Heart left ventricle (tissue), 16 donors: ENCODE measurements around the gene PARD3B. TPM values are rescaled to one million over a fixed set of nuclear protein-coding genes. Genes with fewer than 3 reads are reported as not detected.

Experiments
- ATAC-seq, 4 donors: fragments of 200-7000 bp; cut with Tn5 transposase; one replicate each; pipeline ENCODE4 v1.9.1; 2020 to 2022; ENCODE audit warnings: moderate library complexity in 4 of 4, mild to moderate bottlenecking in 3 of 4, moderate number of reproducible peaks in 1 of 4
- DNase-seq, 5 donors: peaks; one replicate each; pipeline ENCODE4 v3.0.0-alpha.2; 2020
- H3K27ac ChIP-seq, 12 donors: fragments of 200-600 bp; sonication (generic) in 4 of 12; one replicate each; pipeline versions ENCODE4 v1.5.0 to v1.8.0; 2016 to 2022; ENCODE audit warnings: mild to moderate bottlenecking in 2 of 12
- H3K27me3 ChIP-seq, 9 donors: fragments of 200-600 bp; sonication (generic) in 2 of 9; one replicate each; pipeline versions ENCODE4 v1.5.1 to v1.8.0; 2016 to 2022; ENCODE audit warnings: mild to moderate bottlenecking in 3 of 9
- H3K36me3 ChIP-seq, 9 donors: fragments of 200-600 bp; sonication (generic) in 2 of 9; one replicate each; pipeline versions ENCODE4 v1.5.0 to v1.8.0; 2018 to 2022; ENCODE audit warnings: mild to moderate bottlenecking in 2 of 9
- H3K4me1 ChIP-seq, 12 donors: fragments of 200-600 bp; sonication (generic) in 4 of 12; one replicate each; pipeline versions ENCODE4 v1.5.0 to v1.8.0; 2016 to 2022; ENCODE audit warnings: mild to moderate bottlenecking in 3 of 12
- H3K4me3 ChIP-seq, 12 donors: fragments of 200-600 bp; sonication (generic) in 4 of 12; one replicate each; pipeline versions ENCODE4 v1.5.0 to v1.8.0; 2017 to 2022; ENCODE audit warnings: mild to moderate bottlenecking in 9 of 12, moderate library complexity in 4 of 12
- H3K9me3 ChIP-seq, 12 donors: fragments of 200-600 bp; sonication (generic) in 4 of 12; one replicate each; pipeline versions ENCODE4 v1.5.0 to v1.8.0; 2016 to 2022; ENCODE audit warnings: mild to moderate bottlenecking in 1 of 12
- POLR2A ChIP-seq, 2 donors: fragments of 450-650 bp; IDR thresholded peaks; one replicate each; pipeline ENCODE4 v1.6.1; 2017; ENCODE audit warnings: antibody characterized with exemption in 2 of 2, mild to moderate bottlenecking in 2 of 2, moderate library complexity in 2 of 2
- WGBS, 4 donors: extraction: QIAGEN DNeasy Blood & Tissue Kit in 2 of 4; methylation state at CpG; one replicate each; pipeline versions ENCODE4 v1.1.5 to v1.1.7; 2013 to 2018; 5-methylcytosine and 5-hydroxymethylcytosine counted together
- intact Hi-C, 10 donors: fragments of 100-400 bp; cut with DNase I; formaldehyde crosslinking; loops; one replicate each; pipeline versions ENCODE4 v1.11.1 to v1.14.2; 2022
- polyA plus RNA-seq, 2 donors: library from polyadenylated mRNA; stranded (reverse); fragments of 200-250 nt; gene quantifications; one replicate each; pipeline ENCODE4 v1.2.3, GENCODE V29; 2013
- total RNA-seq, 9 donors: library from RNA; depleted of rRNA in 2 of 9; stranded (reverse); fragments of >200 nt in 2 of 9; fragmentation: NEBNext Ultra II Directional in 3 of 9; extraction: Animal tissue kit (Norgen Biotek cat#: 25700) in 3 of 9; gene quantifications; one replicate each; pipeline versions ENCODE4 v1.1.0 to v1.2.4, GENCODE V29; 2016 to 2023
- TF ChIP-seq, protein P1 (sequence below), 12 donors: fragments of 200-600 bp; sonication (generic) in 4 of 12; IDR thresholded peaks; one replicate each; pipeline versions ENCODE4 v1.5.0 to v1.8.0; 2018 to 2022; ENCODE audit warnings: antibody characterized with exemption in 12 of 12, mild to moderate bottlenecking in 5 of 12
- donor health status: ischemic (EF 13 %, LVEDD 7.1; RV severe dilation, severe dysfunction).
- donor health status: healthy with polysubstance abuse.
- donor health status: DM: no; HTN: yes; CAD: no.
- donor health status: DM: no; HTN: no; CAD: no.
- donor health status: ischemic (EF 25% LVEDD 6.9; RV normal size, moderate dysfunction).
- donor health status: ischemic (EF 25% LVEDD 5.7; RV mildly dilated, moderate dysfunction).
- donor health status: healthy.
- donor health status: DM: yes; HTN: yes; CAD: no.
- donor health status: ischemic (EF 35%, LVEDD 5.7; RV mildly dilated, moderate dysfunction).
- donor health status: nonischemic (EF 11% LVEDD 7.7; RV severe dilation, severe dysfunction).
- donor health status: DM: yes; HTN: yes; CAD: no.
- donor health status: PGD.
- donor health status: ischemic (EF 29% LVEDD 5.4; RV normal size, mild dysfunction).
- donor health status: nonischemic (EF 23%, LVEDD 6.1; RV moderate dilation, normal function).

PARD3B gene
- total and polyA plus RNA-seq, 11 donors: 0.71 to 15.1 (median 6.2) TPM

DNA sequence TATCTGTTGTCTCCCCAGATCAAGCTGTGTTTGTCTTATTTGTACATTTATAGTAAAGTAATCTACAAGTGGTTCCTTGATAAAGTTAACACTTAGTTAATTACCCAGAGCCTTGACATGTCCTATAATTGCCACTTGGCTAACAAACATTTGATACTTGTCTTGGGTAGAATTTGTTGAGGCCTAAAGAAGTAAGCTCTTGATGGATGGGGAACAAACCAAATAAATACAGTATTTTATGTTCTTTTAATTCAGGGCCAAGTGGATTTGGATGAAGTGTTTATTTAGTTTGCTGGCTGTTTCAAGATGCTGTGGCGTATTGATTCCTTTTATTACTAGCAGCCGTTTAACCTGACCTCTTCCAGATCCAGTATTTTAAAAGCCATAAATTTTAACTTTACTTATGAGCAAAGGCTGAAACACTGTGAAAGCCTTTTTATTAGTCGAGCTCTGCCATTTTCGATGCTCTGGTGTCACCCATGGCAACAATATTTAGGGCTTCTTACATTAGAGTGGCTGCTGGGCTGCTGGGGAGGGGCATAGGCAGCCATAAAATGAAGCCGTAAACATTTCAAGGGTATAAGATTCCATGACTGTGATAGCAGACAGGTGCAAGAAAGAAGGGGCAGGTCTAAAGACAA is 735.4 kb downstream of the PARD3B start:
- Histone ChIP-seq H3K36me3 (no peaks in the 10 kb centered on the region), H3K9me3 (no peaks in the 10 kb centered on the region), H3K27me3 (no peaks in the 10 kb centered on the region), H3K4me1 (no peaks in the 10 kb centered on the region), H3K4me3 (no peak overlapping the region), H3K27ac (no peak overlapping the region)
- ATAC-seq (no peak), DNase-seq (no peak)
- TF ChIP-seq, protein P1, sequence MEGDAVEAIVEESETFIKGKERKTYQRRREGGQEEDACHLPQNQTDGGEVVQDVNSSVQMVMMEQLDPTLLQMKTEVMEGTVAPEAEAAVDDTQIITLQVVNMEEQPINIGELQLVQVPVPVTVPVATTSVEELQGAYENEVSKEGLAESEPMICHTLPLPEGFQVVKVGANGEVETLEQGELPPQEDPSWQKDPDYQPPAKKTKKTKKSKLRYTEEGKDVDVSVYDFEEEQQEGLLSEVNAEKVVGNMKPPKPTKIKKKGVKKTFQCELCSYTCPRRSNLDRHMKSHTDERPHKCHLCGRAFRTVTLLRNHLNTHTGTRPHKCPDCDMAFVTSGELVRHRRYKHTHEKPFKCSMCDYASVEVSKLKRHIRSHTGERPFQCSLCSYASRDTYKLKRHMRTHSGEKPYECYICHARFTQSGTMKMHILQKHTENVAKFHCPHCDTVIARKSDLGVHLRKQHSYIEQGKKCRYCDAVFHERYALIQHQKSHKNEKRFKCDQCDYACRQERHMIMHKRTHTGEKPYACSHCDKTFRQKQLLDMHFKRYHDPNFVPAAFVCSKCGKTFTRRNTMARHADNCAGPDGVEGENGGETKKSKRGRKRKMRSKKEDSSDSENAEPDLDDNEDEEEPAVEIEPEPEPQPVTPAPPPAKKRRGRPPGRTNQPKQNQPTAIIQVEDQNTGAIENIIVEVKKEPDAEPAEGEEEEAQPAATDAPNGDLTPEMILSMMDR (IDR thresholded peaks at IDR 0.05): no peak
- no peak for TF ChIP-seq POLR2A (IDR thresholded peaks at IDR 0.05)
- intact Hi-C loops: no loop called here
- 92 to 97% (median 95%) methylated on average over 5 of the region's 5 CpGs for WGBS, 4 donors

DNA sequence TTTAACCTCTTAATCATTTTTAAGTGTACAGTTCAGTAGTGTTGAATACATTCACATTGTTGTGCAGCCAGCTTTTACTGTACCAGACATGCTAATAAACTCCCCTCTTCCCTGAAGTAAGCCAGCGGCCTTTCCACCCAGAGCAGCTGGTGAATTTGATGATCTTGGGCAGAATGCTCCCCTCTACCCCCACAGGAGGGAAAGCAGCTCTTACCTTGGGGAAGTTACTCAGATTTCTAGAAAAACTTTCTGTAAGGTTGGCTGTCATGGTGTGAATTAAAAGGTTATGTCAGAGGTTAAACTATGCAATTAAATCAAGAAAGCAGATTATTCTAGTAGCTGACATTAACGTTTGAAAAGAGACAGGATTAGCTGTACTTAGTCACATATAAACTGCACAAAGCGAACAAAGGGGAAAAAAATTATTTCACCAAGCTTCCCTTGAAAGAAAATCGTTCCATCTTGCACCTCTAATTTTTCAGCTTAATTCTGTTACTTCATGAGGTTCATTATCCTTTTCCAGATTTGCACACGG is 738.5 kb downstream of the PARD3B start:
- Histone ChIP-seq H3K27me3 (peaks cover 0 to under 1% (median 0%) of the 10 kb centered on the region in 9 donors), H3K4me3 (no peak overlapping the region), H3K27ac (no peak overlapping the region), H3K4me1 (no peaks in the 10 kb centered on the region), H3K9me3 (no peaks in the 10 kb centered on the region), H3K36me3 (no peaks in the 10 kb centered on the region)
- WGBS, 4 donors: 82 to 90% (median 89%) methylated on average over 5 of the region's 5 CpGs
- DNase-seq: no peak
- intact Hi-C loops: no loop called here
- no peak for ATAC-seq
- TF ChIP-seq POLR2A (IDR thresholded peaks at IDR 0.05): no peak
- TF ChIP-seq, protein P1 (IDR thresholded peaks at IDR 0.05): no peak

DNA sequence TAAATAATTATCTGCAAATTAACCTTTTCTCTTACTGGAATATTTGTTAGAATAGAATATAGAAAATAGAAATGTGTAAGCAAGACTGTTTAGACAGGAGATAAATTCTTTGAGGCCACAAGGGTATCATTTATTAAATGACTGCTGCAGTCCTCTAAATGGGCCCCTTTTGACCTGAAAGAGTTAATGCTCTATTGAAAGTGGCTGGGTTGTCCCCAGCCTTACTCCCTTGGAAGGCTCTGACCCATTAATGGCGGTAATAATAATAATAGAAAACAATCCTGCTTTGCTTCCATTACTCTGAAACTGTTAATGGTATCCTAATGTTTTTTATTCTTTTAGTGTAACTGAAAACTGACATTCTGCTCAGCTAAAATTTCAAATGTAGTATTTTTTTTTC is 739.1 kb downstream of the PARD3B start:
- TF ChIP-seq POLR2A (IDR thresholded peaks at IDR 0.05): no peak
- TF ChIP-seq, protein P1 (IDR thresholded peaks at IDR 0.05): no peak
- Histone ChIP-seq H3K27me3 (peaks cover 0 to 3% (median 0%) of the 10 kb centered on the region in 9 donors), H3K4me3 (no peak overlapping the region), H3K36me3 (no peaks in the 10 kb centered on the region), H3K9me3 (no peaks in the 10 kb centered on the region), H3K27ac (no peak overlapping the region), H3K4me1 (no peaks in the 10 kb centered on the region)
- intact Hi-C loops: no loop called here
- DNase-seq: no peak
- 91 to 95% (median 93%) methylated on average over 1 of the region's 1 CpG for WGBS, 4 donors
- ATAC-seq: no peak

DNA sequence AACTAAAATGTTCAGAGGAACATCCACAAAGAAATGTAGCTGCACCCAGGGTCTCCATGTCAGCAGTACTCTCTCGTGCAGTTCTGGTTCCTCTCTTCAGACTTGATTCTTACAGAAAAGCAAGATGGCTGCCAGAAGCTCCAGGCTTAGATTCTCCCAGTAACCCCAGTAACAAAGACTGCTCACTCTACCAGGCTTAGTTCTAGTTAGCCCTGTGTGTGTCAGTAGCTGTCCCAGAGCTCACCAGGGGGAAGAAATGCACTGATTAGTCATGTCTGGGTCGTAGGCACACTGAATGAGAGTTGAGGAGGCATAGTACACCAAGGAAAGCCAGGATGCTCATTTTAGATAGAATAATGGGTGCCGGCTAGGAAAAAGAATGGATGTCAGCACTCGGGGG is 742.0 kb downstream of the PARD3B start:
- intact Hi-C loops: no loop called here
- H3K4me1 ChIP-seq: no peaks in the 10 kb centered on the region
- no peak overlapping the region for H3K4me3 ChIP-seq
- H3K36me3 ChIP-seq: no peaks in the 10 kb centered on the region
- DNase-seq: no peak
- H3K27ac ChIP-seq: no peak overlapping the region
- H3K9me3 ChIP-seq: no peaks in the 10 kb centered on the region
- peaks cover 0 to 3% (median 0%) of the 10 kb centered on the region in 9 donors for H3K27me3 ChIP-seq
- 91 to 96% (median 93%) methylated on average over 4 of the region's 4 CpGs for WGBS, 4 donors
- TF ChIP-seq, protein P1 (IDR thresholded peaks at IDR 0.05): no peak
- no peak for TF ChIP-seq POLR2A (IDR thresholded peaks at IDR 0.05)
- no peak for ATAC-seq
